Neural progenitor cell (in vitro differentiated cells): ENCODE measurements around the gene PIGV.

Source experiments
- CTCF ChIP-seq: fragments of 200-600 bp; sonication (generic); IDR thresholded peaks from 2 replicates; pipeline ENCODE4 v1.5.1; 2017; ENCODE audit warnings: antibody characterized with exemption, mild to moderate bottlenecking
- EZH2 ChIP-seq: fragments of 200-600 bp; sonication (generic); IDR thresholded peaks from 2 replicates; pipeline ENCODE4 v1.6.1; 2017; ENCODE audit warnings: antibody characterized with exemption, mild to moderate bottlenecking, moderate library complexity
- EZH2phosphoT487 ChIP-seq: fragments of 200-600 bp; sonication (generic); IDR thresholded peaks from 2 replicates; pipeline ENCODE4 v1.6.1; 2017; ENCODE audit warnings: antibody characterized with exemption

GRCh38 chr1:26822737-26823395, 35.1 kb downstream of the PIGV start:
- TF ChIP-seq CTCF (no peak), EZH2 (no peak), EZH2phosphoT487 (no peak)
